IPS-18a (cell line): Measurements from ENCODE around the gene ZBTB11.
"Not testable (repeated sequence)": the region's sequence is repeated elsewhere in the genome, so short reads cannot be mapped to it uniquely, and the experiment has no call there.

ENCODE experiments used
- H3K27ac ChIP-seq: one replicate; pipeline ENCODE4 v1.5.1; 2013; ENCODE audit warnings: low read length
- H3K27me3 ChIP-seq: one replicate; pipeline ENCODE4 v1.6.1; 2013; ENCODE audit warnings: mild to moderate bottlenecking, low read length; ENCODE audit not compliant: control insufficient read depth, insufficient read depth
- H3K36me3 ChIP-seq: one replicate; pipeline ENCODE4 v1.6.1; 2013; ENCODE audit warnings: low read depth, low read length; ENCODE audit not compliant: control insufficient read depth
- H3K4me1 ChIP-seq: one replicate; pipeline ENCODE4 v1.6.1; 2013; ENCODE audit warnings: low read depth, low read length; ENCODE audit not compliant: control insufficient read depth
- H3K4me3 ChIP-seq: one replicate; pipeline ENCODE4 v1.5.1; 2013; ENCODE audit warnings: low read length
- H3K9ac ChIP-seq: one replicate; pipeline ENCODE4 v1.6.1; 2013; ENCODE audit warnings: mild to moderate bottlenecking, low read length, moderate library complexity
- H3K9me3 ChIP-seq: one replicate; pipeline ENCODE4 v1.6.1; 2013; ENCODE audit warnings: low read depth, low read length; ENCODE audit not compliant: control insufficient read depth

Gene ZBTB11

DNA sequence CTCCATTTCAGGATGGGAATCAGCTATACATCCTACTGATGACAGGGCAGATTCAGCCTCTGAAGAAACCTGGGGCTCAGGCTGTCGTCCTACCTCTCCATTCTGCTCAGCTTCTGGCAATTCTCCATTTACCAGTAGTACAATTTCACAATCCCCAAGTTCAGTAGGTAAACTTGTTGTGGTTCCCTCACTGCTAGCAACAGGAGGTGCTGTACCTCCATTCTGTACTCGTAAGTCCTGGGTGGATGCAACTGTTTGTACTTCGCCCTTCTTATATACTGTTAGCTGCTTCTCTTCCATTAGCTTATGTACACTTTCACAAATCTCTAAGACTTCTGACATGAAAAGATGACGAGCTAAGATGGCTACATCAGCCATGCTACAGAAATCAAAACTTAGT, 11.6 kb downstream of the ZBTB11 start:
- H3K9me3 ChIP-seq = no peaks in the 10 kb centered on the region
- H3K4me3 ChIP-seq = no peak overlapping the region
- no peaks in the 10 kb centered on the region for H3K4me1 ChIP-seq
- peaks cover 46% of the 10 kb centered on the region for H3K36me3 ChIP-seq
- H3K27me3 ChIP-seq = no peaks in the 10 kb centered on the region
- no peak overlapping the region for H3K9ac ChIP-seq
- no peak overlapping the region for H3K27ac ChIP-seq

DNA sequence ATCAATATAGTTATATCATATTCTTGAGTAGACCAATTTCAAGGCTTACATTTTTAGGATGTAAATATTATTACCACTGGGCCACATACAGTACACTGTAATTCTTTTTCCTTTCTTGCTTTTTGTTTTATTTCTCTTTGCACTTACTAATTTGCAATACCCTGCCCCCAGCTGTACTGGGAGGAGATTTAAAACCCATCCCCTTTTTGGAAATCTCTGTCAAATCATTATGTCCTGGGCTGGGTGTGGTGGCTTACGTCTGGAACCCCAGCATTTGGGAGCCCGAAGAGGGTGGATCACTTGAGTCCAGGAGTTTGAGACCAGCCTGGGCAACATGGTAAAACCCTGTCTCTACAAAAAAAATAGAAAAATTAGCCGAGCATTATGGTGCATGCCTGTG, 16.2 kb downstream of the ZBTB11 start:
- no peak overlapping the region for H3K4me3 ChIP-seq
- H3K9ac ChIP-seq = no peak overlapping the region
- H3K27me3 ChIP-seq = no peaks in the 10 kb centered on the region
- peaks cover 70% of the 10 kb centered on the region for H3K36me3 ChIP-seq
- H3K9me3 ChIP-seq = no peaks in the 10 kb centered on the region
- no peaks in the 10 kb centered on the region for H3K4me1 ChIP-seq
- no peak overlapping the region for H3K27ac ChIP-seq

- no peak overlapping the region for H3K9ac ChIP-seq
- no peaks in the 10 kb centered on the region for H3K27me3 ChIP-seq
- H3K36me3 ChIP-seq = peaks cover 76% of the 10 kb centered on the region
- H3K9me3 ChIP-seq = no peaks in the 10 kb centered on the region
- no peak overlapping the region for H3K27ac ChIP-seq
- no peak overlapping the region for H3K4me3 ChIP-seq
- H3K4me1 ChIP-seq = no peaks in the 10 kb centered on the region
These were observed 20.3 kb downstream of the ZBTB11 start for GRCh38 chr3:101656651-101657050.

DNA sequence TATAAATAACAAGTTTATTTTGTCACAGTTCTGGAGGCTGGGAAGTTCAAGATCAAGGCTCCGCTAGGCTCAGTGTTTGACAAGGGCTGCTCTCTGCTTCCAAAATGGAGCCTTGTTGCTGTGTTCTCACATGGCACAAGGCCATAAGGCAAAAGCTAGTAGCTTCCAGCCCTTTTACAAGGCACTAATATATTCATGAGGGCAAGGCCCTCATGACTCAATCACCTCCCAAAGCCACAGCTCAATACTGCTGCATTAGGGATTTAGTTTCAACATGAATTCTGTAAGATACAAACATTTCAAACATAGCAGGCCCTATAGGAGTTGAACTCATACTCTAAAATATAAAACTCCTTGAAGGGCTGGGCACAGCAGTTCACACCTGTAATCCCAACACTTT, 30.2 kb downstream of the ZBTB11 start:
- Histone ChIP-seq H3K27me3 (no peaks in the 10 kb centered on the region), H3K27ac (no peak overlapping the region), H3K9ac (no peak overlapping the region), H3K36me3 (peaks cover 20% of the 10 kb centered on the region), H3K4me3 (no peak overlapping the region), H3K9me3 (no peaks in the 10 kb centered on the region), H3K4me1 (peaks cover 12% of the 10 kb centered on the region)

- Histone ChIP-seq H3K27me3 (no peaks in the 10 kb centered on the region), H3K9me3 (no peaks in the 10 kb centered on the region), H3K9ac (no peak overlapping the region), H3K36me3 (peaks cover 4% of the 10 kb centered on the region), H3K4me1 (peaks cover 12% of the 10 kb centered on the region), H3K27ac (no peak overlapping the region), H3K4me3 (no peak overlapping the region)
These were observed 32.9 kb downstream of the ZBTB11 start for GRCh38 chr3:101643861-101644613.

DNA sequence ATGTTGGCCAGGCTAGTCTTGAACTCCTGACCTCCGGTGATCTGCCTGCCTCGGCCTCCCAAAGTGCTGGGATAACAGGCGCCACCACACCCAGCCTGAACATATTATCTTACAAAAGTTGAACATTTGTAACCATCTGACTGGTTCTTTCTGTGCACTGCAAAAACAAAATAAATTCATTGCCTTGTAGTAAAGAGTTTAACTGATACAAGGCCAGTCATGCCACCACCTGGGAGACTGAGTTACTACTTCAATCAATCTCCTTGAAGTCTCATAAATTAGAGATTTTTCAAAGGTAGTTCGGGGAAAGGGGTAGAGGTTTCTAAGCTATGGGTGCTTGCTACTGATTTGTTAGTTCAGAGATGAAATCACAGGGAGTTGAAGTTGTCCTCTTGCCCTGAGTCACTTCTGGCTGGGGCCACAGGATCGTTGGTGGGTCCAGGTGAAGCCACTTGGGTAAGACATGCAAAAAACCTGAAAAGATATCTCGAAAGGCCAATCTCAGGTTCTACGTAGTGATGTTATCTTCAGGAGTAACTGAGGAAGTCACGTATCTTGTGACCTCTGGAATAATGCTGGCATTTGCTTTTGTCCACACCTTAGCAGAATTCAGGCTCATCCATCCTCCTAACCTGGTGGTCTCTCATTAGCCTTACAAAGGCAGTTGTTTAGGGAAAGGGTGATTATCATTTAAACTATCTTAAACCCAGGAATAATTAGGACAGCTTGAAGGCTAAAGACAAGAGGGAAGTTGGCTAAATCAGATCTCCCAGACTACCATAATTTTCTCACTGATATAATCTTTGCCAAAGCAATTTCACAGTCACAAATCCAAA, 33.7 kb downstream of the ZBTB11 start:
- Histone ChIP-seq H3K9ac (no peak overlapping the region), H3K4me3 (no peak overlapping the region), H3K27ac (no peak overlapping the region), H3K36me3 (no peaks in the 10 kb centered on the region), H3K4me1 (peaks cover 12% of the 10 kb centered on the region), H3K9me3 (no peaks in the 10 kb centered on the region), H3K27me3 (no peaks in the 10 kb centered on the region)

DNA sequence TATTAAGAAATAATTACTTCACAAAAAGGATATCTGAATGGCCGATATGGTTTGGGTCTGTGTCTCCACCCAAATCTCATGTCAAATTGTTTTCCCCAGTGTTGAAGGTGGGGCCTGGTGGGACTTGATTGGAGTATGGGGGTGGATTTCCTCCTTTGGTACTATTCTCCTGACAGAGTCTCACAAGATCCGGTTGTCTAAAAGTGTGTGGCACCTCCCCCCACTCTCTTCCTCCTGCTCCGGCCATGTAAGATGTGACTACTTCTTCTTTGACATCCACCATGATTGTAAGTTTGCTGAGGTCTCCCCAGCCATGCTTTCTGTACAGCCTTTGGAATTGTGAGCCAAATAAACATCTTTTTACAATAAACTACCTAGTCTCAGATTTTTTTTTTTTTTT, 34.5 kb downstream of the ZBTB11 start:
- no peaks in the 10 kb centered on the region for H3K27me3 ChIP-seq
- peaks cover 12% of the 10 kb centered on the region for H3K4me1 ChIP-seq
- no peaks in the 10 kb centered on the region for H3K9me3 ChIP-seq
- no peaks in the 10 kb centered on the region for H3K36me3 ChIP-seq
- H3K9ac ChIP-seq = no peak overlapping the region
- H3K27ac ChIP-seq = no peak overlapping the region
- H3K4me3 ChIP-seq = no peak overlapping the region

DNA sequence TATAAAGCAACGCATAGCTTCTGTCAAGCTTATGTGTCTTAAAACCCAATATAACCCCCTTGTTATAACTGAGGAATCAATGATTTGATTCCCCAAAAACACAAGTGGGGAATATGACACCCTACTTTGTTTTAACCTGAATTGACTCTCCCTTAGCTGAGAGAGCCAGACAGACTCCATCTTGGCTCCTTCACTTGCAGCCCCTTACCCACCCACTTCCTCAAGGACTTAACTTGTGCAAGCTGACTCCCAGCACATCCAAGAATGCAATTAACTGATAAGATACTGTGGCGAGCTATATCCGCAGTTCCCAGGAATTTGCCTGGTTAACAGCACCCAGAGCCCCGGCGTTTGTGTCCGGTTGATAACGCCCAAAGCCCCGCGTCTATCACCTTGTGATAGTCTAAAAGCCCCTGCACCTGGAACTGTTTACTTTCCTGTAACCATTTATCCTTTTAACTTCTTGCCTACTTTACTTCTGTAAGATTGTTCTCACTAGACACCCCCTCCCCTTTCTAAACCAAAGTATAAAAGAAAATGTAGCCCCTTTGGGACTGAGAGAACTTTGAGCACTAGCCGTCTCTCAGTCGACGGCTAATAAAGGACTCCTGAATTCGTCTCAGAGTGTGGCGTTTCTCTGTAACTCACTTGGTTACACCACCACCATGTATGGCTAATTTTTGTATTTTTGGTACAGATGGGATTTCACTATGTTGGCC, 35.4 kb downstream of the ZBTB11 start:
- H3K27me3 ChIP-seq, H3K36me3 ChIP-seq, H3K9ac ChIP-seq, H3K4me3 ChIP-seq, H3K27ac ChIP-seq, H3K9me3 ChIP-seq: not testable (repeated sequence)
- H3K4me1 ChIP-seq = peaks cover 12% of the 10 kb centered on the region

DNA sequence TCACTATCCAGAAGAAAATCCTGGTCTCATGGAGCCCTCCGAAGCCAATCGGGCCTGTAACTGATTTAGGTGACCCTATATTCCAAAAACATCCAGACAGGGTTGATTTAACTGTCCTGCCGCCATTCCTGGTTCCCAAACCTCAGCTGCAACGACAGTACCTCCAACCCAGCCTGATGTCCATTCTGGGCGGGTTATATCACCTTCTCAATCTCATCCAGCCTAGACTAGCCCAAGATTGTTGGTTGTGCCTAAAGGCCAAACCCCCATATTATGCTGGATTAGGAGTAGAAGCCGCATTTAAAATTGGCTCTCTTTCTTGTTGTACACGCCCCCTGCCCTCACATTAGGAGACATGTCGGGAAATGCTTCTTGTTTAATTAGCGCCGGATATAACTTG, 36.7 kb downstream of the ZBTB11 start:
- Histone ChIP-seq H3K9me3 (no peaks in the 10 kb centered on the region), H3K36me3 (no peaks in the 10 kb centered on the region), H3K27me3 (no peaks in the 10 kb centered on the region), H3K4me1 (peaks cover 12% of the 10 kb centered on the region), H3K4me3 (no peak overlapping the region), H3K9ac (no peak overlapping the region), H3K27ac (no peak overlapping the region)

- H3K36me3 ChIP-seq = no peaks in the 10 kb centered on the region
- no peaks in the 10 kb centered on the region for H3K9me3 ChIP-seq
- H3K27ac ChIP-seq = no peak overlapping the region
- no peak overlapping the region for H3K4me3 ChIP-seq
- H3K9ac ChIP-seq = no peak overlapping the region
- H3K4me1 ChIP-seq = peaks cover 12% of the 10 kb centered on the region
- no peaks in the 10 kb centered on the region for H3K27me3 ChIP-seq
These were observed 37.5 kb downstream of the ZBTB11 start for GRCh38 chr3:101639280-101639963.

DNA sequence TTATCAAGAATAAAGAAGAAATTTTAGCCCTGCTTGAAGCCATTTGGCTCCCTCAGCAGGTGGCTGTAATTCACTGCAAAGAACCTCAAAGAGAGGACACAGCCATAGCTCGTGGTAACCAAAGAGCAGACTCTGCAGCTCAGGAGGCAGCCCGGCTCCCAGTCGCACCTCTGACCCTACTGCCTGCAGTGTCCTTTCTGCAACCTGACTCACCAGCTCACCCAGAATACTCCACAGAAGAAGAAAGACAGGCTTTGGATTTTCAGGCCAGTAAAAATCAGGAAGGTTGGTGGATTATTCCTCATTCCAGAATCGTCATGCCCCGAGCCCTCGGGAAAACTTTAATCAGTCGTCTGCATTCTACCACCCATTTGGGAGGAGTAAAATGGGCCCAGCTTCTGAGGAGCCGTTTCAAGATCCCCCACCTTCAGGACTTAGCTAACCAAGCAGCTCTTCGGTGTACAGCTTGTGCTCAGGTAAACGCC, 38.6 kb downstream of the ZBTB11 start:
- Histone ChIP-seq H3K27me3 (no peaks in the 10 kb centered on the region), H3K36me3 (no peaks in the 10 kb centered on the region), H3K4me3 (no peak overlapping the region), H3K27ac (no peak overlapping the region), H3K9me3 (no peaks in the 10 kb centered on the region), H3K9ac (no peak overlapping the region), H3K4me1 (peaks cover 2% of the 10 kb centered on the region)
